Measurements from ENCODE around the gene SESN3.

DNA sequence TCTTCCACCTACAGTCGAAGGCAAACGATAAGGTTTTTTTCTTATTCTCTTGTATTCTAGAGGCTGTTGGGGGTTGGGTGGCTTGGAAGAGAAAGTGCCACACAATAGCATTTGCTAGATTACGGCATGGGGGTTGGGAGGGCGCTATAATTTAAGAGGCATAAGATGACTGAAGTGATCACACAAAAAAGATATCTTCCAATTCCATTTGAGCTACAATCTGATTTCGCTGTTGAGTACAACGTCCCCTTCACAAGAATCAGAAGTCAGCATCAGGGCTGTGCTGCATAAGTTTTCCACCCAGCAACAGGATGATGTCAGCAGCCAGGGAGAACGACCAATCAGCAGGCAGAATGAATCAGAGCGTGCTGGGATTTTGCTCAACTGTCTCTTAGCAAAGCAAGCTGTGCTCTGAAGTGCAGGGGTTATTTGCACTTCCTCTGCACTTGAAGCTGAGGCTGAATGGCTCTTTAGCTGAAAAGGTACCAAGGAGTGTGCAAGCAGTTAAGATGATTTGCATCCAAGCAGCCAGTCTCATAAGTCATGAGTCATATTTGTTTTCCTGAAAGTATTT is 23.2 kb upstream of the SESN3 start:
- TF ChIP-seq, protein P1, sequence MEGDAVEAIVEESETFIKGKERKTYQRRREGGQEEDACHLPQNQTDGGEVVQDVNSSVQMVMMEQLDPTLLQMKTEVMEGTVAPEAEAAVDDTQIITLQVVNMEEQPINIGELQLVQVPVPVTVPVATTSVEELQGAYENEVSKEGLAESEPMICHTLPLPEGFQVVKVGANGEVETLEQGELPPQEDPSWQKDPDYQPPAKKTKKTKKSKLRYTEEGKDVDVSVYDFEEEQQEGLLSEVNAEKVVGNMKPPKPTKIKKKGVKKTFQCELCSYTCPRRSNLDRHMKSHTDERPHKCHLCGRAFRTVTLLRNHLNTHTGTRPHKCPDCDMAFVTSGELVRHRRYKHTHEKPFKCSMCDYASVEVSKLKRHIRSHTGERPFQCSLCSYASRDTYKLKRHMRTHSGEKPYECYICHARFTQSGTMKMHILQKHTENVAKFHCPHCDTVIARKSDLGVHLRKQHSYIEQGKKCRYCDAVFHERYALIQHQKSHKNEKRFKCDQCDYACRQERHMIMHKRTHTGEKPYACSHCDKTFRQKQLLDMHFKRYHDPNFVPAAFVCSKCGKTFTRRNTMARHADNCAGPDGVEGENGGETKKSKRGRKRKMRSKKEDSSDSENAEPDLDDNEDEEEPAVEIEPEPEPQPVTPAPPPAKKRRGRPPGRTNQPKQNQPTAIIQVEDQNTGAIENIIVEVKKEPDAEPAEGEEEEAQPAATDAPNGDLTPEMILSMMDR (IDR thresholded peaks at IDR 0.05; ENCODE audit: insufficient read depth, low read length): no peak
- TF ChIP-seq GABPA (IDR thresholded peaks at IDR 0.05; ENCODE audit: low read depth) (no peak), POLR2AphosphoS5 (IDR thresholded peaks at IDR 0.05; ENCODE audit: low read depth) (peak; percentile 35; the same call in 1 of the 2 replicates), SPI1 (IDR thresholded peaks at IDR 0.05; ENCODE audit: borderline replicate concordance, low read depth) (peak; percentile 93)
- TF ChIP-seq, protein P2, sequence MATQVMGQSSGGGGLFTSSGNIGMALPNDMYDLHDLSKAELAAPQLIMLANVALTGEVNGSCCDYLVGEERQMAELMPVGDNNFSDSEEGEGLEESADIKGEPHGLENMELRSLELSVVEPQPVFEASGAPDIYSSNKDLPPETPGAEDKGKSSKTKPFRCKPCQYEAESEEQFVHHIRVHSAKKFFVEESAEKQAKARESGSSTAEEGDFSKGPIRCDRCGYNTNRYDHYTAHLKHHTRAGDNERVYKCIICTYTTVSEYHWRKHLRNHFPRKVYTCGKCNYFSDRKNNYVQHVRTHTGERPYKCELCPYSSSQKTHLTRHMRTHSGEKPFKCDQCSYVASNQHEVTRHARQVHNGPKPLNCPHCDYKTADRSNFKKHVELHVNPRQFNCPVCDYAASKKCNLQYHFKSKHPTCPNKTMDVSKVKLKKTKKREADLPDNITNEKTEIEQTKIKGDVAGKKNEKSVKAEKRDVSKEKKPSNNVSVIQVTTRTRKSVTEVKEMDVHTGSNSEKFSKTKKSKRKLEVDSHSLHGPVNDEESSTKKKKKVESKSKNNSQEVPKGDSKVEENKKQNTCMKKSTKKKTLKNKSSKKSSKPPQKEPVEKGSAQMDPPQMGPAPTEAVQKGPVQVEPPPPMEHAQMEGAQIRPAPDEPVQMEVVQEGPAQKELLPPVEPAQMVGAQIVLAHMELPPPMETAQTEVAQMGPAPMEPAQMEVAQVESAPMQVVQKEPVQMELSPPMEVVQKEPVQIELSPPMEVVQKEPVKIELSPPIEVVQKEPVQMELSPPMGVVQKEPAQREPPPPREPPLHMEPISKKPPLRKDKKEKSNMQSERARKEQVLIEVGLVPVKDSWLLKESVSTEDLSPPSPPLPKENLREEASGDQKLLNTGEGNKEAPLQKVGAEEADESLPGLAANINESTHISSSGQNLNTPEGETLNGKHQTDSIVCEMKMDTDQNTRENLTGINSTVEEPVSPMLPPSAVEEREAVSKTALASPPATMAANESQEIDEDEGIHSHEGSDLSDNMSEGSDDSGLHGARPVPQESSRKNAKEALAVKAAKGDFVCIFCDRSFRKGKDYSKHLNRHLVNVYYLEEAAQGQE (IDR thresholded peaks at IDR 0.05; ENCODE audit: insufficient replicate concordance, low read depth): no peak

Data from HL-60 (cell line).